Measurements from ENCODE around the gene CCDC18. TPM values are rescaled to one million over a fixed set of nuclear protein-coding genes. Genes with fewer than 3 reads are reported as not detected.

Gene CCDC18
- total RNA-seq, 2 experiments from 2014 or later = 46.5 to 59.0 TPM

DNA sequence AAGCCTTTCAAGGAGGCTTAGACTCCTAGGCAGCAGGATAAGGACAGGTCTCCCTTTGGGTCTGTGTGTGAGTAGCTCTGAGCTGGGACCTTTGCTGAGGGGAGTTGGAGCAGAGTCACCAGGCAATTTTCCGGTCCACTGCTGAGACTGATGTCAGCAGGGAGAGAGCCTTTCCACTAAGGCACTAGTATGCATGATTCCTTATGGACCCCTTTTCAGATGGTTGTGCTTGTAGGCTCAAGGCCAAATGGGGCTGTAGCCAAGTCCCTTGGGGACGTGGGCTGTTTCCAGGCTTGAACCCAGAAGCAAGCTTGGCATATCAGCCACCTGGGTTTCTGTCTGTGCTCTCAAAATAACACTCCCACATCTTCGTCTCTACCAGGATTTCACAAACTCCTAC lies 73.0 kb downstream of the CCDC18 start:
- no peak for DNase-seq (ENCODE audit: low spot score)
- intact Hi-C loops (cut with micrococcal nuclease; ENCODE audit: unreplicated experiment) = no loop called here
- Histone ChIP-seq H3K9me2 (ENCODE audit: insufficient read depth, low read length) (no peaks in the 10 kb centered on the region), H3K4me3 (ENCODE audit: low read depth, low read length, poor library complexity, severe bottlenecking) (no peak overlapping the region), H3K79me2 (ENCODE audit: insufficient read depth, low read depth, low read length) (peaks cover 9% of the 10 kb centered on the region; the same call in 1 of the 2 replicates), H3K4me2 (ENCODE audit: low read length) (no peak overlapping the region), H2AFZ (ENCODE audit: low read length) (no peak overlapping the region), H4K20me1 (ENCODE audit: insufficient read depth, low read length) (no peaks in the 10 kb centered on the region), H3K27ac (ENCODE audit: low read depth, low read length, poor library complexity, severe bottlenecking) (no peak overlapping the region), H3K4me1 (ENCODE audit: insufficient read depth, low read length, poor library complexity, severe bottlenecking) (peaks cover 25% of the 10 kb centered on the region), H3K9me3 (ENCODE audit: low read length) (peaks cover 15% of the 10 kb centered on the region; the same call in 1 of the 2 replicates), H3K36me3 (ENCODE audit: insufficient read depth, low read length) (peaks cover 93% of the 10 kb centered on the region)
- BruUV-seq (replicated peaks) = no TSS peak
- CTCF ChIA-PET (ENCODE audit: unreplicated experiment) = no interaction called here
- TF ChIP-seq, protein P1, sequence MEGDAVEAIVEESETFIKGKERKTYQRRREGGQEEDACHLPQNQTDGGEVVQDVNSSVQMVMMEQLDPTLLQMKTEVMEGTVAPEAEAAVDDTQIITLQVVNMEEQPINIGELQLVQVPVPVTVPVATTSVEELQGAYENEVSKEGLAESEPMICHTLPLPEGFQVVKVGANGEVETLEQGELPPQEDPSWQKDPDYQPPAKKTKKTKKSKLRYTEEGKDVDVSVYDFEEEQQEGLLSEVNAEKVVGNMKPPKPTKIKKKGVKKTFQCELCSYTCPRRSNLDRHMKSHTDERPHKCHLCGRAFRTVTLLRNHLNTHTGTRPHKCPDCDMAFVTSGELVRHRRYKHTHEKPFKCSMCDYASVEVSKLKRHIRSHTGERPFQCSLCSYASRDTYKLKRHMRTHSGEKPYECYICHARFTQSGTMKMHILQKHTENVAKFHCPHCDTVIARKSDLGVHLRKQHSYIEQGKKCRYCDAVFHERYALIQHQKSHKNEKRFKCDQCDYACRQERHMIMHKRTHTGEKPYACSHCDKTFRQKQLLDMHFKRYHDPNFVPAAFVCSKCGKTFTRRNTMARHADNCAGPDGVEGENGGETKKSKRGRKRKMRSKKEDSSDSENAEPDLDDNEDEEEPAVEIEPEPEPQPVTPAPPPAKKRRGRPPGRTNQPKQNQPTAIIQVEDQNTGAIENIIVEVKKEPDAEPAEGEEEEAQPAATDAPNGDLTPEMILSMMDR (conservative IDR thresholded peaks at IDR 0.05; ENCODE audit: low read length) = no peak
- no peak for TF ChIP-seq EZH2phosphoT487 (IDR thresholded peaks at IDR 0.05; ENCODE audit: borderline replicate concordance, low read depth, low read length)
- POLR2A ChIA-PET = no interaction called here

DNA sequence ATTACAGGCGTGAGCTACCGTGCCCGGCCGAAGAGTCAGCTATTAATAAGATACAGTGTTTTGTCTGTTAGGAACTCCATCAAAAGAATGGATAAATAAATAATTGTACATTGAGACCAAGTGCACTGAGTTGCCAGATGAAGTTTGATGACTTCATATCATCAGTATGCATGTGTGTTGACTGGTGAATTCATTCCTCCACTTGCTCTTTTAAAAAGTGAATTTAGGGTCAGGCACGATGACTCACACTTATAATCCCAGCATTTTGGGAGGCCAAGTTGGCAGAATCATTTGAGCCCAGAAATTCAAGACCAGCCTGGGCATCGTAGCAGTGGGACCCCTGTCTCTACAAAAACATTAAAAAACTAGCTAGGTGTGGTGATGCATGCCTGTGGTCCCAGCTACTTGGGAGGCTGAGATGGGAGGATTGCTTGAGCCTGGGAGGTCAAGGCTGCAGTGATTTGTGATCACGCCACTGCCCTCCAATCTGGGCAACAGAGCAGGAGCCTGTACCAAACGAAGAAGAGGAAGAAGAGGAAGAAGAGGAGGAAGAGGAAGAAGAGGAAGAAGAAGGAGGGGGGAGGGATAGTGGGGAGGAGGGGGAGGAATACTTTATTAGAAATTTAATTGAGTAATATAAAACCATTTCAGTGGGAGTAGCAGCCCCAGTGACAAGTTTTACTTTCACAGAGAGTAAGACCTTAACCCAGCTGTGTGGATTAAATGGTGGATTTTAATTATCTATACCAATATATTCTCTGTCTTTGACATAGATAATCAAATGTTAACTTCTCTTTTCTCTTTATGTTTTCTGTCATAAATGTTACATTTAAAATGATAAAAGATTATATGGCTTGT lies 74.9 kb downstream of the CCDC18 start:
- H3K79me2 ChIP-seq (ENCODE audit: insufficient read depth, low read depth, low read length) = peaks cover 8% of the 10 kb centered on the region; the same call in 1 of the 2 replicates
- BruUV-seq (replicated peaks) = no TSS peak
- peaks cover 22% of the 10 kb centered on the region for H3K4me1 ChIP-seq (ENCODE audit: insufficient read depth, low read length, poor library complexity, severe bottlenecking)
- no peak for TF ChIP-seq EZH2phosphoT487 (IDR thresholded peaks at IDR 0.05; ENCODE audit: borderline replicate concordance, low read depth, low read length)
- TF ChIP-seq, protein P1 (conservative IDR thresholded peaks at IDR 0.05; ENCODE audit: low read length) = no peak
- H3K27ac ChIP-seq (ENCODE audit: low read depth, low read length, poor library complexity, severe bottlenecking) = no peak overlapping the region
- H3K4me2 ChIP-seq (ENCODE audit: low read length) = no peak overlapping the region
- H3K36me3 ChIP-seq (ENCODE audit: insufficient read depth, low read length) = peaks cover 93% of the 10 kb centered on the region
- H4K20me1 ChIP-seq (ENCODE audit: insufficient read depth, low read length) = no peaks in the 10 kb centered on the region
- ChIA-PET CTCF (ENCODE audit: unreplicated experiment) (no interaction called here), POLR2A (no interaction called here)
- DNase-seq (ENCODE audit: low spot score) = no peak
- intact Hi-C loops (cut with micrococcal nuclease; ENCODE audit: unreplicated experiment) = loop anchor here (5.0 kb wide), 1 partner anchor 33 kb away; no protein-coding TSS in a partner anchor
- peaks cover 15% of the 10 kb centered on the region; the same call in 1 of the 2 replicates for H3K9me3 ChIP-seq (ENCODE audit: low read length)
- no peaks in the 10 kb centered on the region for H3K9me2 ChIP-seq (ENCODE audit: insufficient read depth, low read length)
- H2AFZ ChIP-seq (ENCODE audit: low read length) = no peak overlapping the region
- no peak overlapping the region for H3K4me3 ChIP-seq (ENCODE audit: low read depth, low read length, poor library complexity, severe bottlenecking)

DNA sequence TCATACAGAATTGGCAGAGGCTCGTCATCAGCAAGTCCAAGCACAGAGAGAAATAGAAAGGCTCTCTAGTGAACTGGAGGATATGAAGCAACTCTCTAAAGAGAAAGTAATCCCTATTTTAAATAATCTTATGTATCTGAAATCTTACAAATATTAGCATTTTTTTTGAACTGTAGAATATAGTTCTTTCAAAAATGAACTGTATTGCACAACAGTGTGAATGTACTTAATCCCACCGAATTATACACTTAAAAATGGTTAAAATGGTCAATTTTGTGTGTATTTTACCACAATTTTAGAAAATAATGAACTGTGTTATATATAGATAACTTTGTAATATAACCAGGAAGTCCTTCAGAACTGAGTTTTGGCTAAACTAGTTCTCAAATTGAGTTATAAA lies 75.9 kb downstream of the CCDC18 start:
- Histone ChIP-seq H3K9me3 (ENCODE audit: low read length) (peaks cover 12% of the 10 kb centered on the region; the same call in 1 of the 2 replicates), H3K4me1 (ENCODE audit: insufficient read depth, low read length, poor library complexity, severe bottlenecking) (peaks cover 13% of the 10 kb centered on the region), H3K27ac (ENCODE audit: low read depth, low read length, poor library complexity, severe bottlenecking) (no peak overlapping the region), H3K36me3 (ENCODE audit: insufficient read depth, low read length) (peaks cover 92% of the 10 kb centered on the region), H4K20me1 (ENCODE audit: insufficient read depth, low read length) (no peaks in the 10 kb centered on the region), H3K9me2 (ENCODE audit: insufficient read depth, low read length) (no peaks in the 10 kb centered on the region), H2AFZ (ENCODE audit: low read length) (no peak overlapping the region), H3K79me2 (ENCODE audit: insufficient read depth, low read depth, low read length) (no peaks in the 10 kb centered on the region), H3K4me3 (ENCODE audit: low read depth, low read length, poor library complexity, severe bottlenecking) (no peak overlapping the region), H3K4me2 (ENCODE audit: low read length) (no peak overlapping the region)
- ChIA-PET CTCF (ENCODE audit: unreplicated experiment) (no interaction called here), POLR2A (no interaction called here)
- BruUV-seq (replicated peaks) = no TSS peak
- DNase-seq (ENCODE audit: low spot score) = no peak
- intact Hi-C loops (cut with micrococcal nuclease; ENCODE audit: unreplicated experiment) = loop anchor here (5.0 kb wide), 1 partner anchor 34 kb away; no protein-coding TSS in a partner anchor
- no peak for TF ChIP-seq EZH2phosphoT487 (IDR thresholded peaks at IDR 0.05; ENCODE audit: borderline replicate concordance, low read depth, low read length)
- TF ChIP-seq, protein P1 (conservative IDR thresholded peaks at IDR 0.05; ENCODE audit: low read length) = no peak

All from OCI-LY7 (cell line).